Kidney glomerular epithelial cell (primary cell): ENCODE results near the gene HLA-DRB1.
"Not testable (repeated sequence)": the region's sequence is repeated elsewhere in the genome, so short reads cannot be mapped to it uniquely, and the experiment has no call there.

ENCODE experiments used
- DNase-seq: peaks from one replicate; lab custom pipeline; 2025; lab: John Stamatoyannopoulos, UW

Gene HLA-DRB1

GRCh38 chr6:32589596-32590449, at the start of gene HLA-DRB1:
TSS of gene HLA-DRB1 (minus strand) at chr6:32589848. CDS start at chr6:32589742, 106 bp downstream.
- no peak for DNase-seq

DNA sequence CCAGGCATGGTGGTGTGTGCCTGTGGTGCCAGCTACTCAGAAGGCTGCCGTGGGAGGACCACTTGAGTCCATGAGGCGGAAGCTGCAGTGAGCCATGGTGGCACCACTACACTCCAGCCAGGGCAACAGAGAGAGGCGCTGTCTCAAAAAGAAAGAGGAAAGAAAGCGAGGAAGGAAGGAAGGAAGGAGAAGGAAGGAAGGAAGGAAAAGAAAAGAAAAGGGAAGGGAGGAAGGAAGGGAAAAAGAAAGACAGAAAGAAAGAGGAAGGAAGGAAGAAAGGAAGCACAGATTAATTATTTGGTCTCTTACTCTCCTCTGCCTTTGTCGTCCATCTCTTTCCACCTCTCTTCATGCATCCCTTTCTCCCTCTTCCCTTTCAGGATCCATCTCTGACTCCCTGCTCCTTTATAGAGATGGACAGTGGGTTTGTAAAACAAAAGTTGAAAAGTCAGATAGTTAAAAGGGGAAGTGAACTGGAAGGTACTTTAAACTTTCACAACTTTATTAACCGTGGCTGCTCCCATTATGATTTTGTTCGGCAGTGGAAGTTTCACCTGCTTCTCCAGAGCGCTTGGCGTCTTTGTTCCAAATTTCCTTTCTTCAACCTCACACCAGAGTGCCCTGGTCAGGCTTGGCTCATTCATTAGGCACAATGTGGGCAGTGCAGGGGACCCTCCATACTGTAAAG, 49.0 kb upstream of the HLA-DRB1 start:
- DNase-seq = no peak

- DNase-seq = no peak
Observed at GRCh38 chr6:32637883-32638282, 48.2 kb upstream of the HLA-DRB1 start.

DNA sequence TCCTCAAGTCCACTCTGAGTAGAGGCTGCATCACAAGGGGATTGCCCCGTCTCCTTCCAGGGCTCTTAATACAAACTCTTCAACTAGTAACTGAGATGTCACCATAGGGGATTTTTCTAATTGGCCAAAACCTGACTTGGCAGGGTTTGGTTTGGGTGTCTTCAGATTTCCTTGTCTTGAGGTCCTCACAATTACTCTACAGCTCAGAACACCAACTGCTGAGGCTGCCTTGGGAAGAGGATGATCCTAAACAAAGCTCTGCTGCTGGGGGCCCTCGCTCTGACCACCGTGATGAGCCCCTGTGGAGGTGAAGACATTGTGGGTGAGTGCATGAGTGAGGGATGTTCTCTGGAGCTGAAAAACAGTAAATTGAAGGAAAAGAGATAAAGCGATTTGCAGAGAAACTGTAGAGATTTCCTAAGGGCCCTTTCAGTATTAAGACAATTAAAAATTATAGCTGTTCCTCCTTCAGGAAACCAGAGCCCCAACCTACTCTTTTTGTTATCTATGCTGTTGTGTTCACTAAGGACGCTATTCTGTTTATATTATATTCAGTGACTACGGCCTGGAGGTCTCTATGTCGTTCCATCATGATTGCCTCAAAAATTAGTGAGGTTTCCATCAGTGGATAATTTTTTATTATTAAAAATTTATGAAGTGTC, 47.7 kb upstream of the HLA-DRB1 start, which contains the start of gene HLA-DQA1:
Gene HLA-DQA1 (plus strand): TSS at position 188 of the 662 bp plus-strand sequence. CDS start 53 bp downstream, at position 241.
- peak; percentile 1 for DNase-seq

GRCh38 chr6:32635526-32636123, 46.0 kb upstream of the HLA-DRB1 start:
- peak; percentile 28 for DNase-seq

GRCh38 chr6:32629793-32630192, 40.1 kb upstream of the HLA-DRB1 start:
- not testable (repeated sequence) for DNase-seq

- DNase-seq = peak; percentile 58
Observed at GRCh38 chr6:32627831-32628230, 38.2 kb upstream of the HLA-DRB1 start.

GRCh38 chr6:32627249-32627648, 37.6 kb upstream of the HLA-DRB1 start:
- DNase-seq = no peak

GRCh38 chr6:32625137-32625536, 35.5 kb upstream of the HLA-DRB1 start:
- no peak for DNase-seq

DNA sequence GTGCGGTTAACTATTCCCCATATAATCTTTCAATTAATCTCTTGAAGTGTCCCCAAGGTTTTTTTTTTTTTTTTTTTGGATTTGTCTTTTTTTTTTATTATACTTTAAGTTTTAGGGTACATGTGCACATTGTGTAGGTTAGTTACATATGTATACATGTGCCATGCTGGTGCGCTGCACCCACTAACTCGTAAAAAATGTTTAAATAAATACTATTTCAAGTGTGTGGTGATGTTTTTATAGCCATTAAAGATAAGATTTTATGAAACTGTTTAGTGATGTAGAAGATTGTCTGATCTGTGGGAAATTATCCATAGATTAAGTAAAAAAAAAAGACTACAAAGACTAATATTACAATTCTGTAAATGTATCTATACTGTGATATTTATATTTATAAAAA, 34.9 kb upstream of the HLA-DRB1 start:
- DNase-seq = no peak

DNA sequence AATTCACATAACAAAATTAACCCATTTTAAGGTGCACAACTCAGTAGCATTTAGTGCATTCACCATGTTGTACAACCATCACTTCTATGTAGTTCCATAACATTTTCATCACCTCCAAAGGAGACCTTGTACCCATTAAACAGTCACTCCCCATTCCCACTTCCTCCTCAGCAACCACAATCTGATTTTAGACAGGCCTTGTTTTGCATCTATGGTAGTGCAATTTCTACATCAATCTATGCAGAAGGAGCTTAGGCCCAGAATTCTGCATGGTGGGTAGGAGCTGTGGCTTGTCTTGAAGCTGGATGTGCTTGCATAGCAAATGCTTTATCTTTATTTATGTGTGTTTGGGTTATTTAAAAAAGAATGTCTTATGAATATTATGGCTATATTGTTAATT, 34.0 kb upstream of the HLA-DRB1 start:
- no peak for DNase-seq

GRCh38 chr6:32622545-32623401, 33.1 kb upstream of the HLA-DRB1 start:
- peak; percentile 61 for DNase-seq

- no peak for DNase-seq
Observed at GRCh38 chr6:32621372-32621771, 31.7 kb upstream of the HLA-DRB1 start.

GRCh38 chr6:32617751-32618150, 28.1 kb upstream of the HLA-DRB1 start:
- DNase-seq = no peak

DNA sequence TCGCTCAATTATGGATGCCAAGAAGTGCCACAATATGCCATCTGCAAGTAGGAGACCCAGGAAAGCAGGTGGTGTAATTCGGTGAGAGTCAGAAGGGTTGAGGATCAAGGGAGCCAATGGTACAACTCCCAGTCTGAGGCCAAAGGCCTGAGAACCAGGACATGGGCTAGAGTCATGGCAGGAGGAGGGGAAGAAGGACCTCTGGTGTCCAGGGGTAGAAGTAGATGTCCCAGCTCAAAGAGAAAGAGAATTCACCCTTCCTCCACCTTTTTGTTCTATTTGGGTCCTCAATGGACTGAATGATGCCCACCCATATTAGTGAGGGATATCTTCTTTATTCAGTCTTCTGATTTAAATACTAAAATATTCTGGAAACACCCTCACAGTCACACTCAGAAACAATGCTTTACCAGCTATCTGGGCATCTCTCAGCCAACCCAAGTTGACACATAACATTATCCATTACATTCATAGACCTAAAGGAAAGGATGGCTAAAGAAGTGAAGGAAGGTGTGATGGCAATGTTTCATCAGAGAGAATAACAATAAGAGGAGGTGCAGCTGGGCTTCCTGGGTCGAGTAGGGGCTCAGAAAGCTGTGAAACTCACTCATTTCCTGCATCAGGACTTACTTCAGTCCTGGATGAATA, 26.4 kb upstream of the HLA-DRB1 start:
- no peak for DNase-seq

GRCh38 chr6:32614366-32615081, 24.9 kb upstream of the HLA-DRB1 start:
- peak; percentile 47 for DNase-seq

DNA sequence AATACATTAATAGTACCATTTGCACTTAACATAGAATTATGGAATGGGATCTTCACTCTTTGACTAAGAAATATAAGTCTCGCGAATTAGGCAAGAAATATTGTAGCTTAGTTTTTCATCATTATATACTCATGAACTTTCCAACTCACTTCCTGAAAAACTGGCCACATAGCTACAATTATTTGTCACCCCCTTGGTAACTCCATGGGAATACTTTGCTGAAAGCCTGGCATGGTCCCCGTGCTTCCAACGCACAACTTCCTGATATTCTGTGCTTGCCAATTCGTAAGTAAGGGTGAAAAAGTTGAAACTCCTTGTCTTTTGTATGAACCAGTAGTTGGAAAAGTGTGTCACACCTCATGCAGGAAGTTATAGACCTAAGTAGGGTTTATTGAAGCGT, 23.8 kb upstream of the HLA-DRB1 start:
- no peak for DNase-seq

DNA sequence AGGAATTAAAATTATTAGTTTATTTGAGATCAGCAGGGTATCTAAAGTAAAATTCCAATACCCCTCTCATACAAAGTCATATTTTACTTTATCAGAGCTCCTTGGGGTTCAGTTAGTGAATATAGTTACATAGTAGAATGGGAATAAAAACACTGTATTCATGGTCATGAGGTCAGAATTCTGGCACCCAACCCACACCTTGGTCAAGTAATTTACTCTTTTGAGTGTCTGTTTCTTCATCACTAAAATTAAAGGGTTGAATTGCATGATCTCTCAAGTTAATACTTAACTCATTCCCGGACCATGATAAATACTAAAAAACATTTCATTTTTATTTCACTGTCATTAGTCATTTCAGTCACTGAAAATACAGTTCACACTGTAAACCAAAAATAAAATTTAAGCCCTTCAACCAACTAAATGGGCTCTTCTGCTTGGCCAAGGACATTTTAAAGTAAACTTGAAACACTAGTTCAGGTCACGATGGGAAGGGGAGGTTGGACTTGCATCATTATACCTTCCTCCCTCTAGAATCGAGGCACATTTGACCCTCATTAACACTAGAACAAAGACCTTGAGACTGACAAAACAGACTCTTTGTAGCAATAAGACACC, 21.1 kb upstream of the HLA-DRB1 start:
- DNase-seq = peak; percentile 10
